HEK293 (cell line): Measurements from ENCODE around the gene GPR153.

Experiments used
- BCL11A ChIP-seq: fragments of 450-650 bp; formaldehyde crosslinking; IDR thresholded peaks from 2 replicates; pipeline ENCODE4 v1.5.1; 2016; ENCODE audit warnings: low read depth, missing biosample characterization, missing genetic modification characterization
- GLI2 ChIP-seq: fragments of 450-650 bp; formaldehyde crosslinking; IDR thresholded peaks from 2 replicates; pipeline ENCODE4; 2017; ENCODE audit warnings: missing biosample characterization, missing genetic modification characterization, low read depth, borderline replicate concordance
- MZF1 ChIP-seq: fragments of 450-650 bp; formaldehyde crosslinking; IDR thresholded peaks from 2 replicates; pipeline ENCODE4 v1.5.1; 2017; ENCODE audit warnings: missing biosample characterization, missing genetic modification characterization, borderline replicate concordance
- SCRT1 ChIP-seq: fragments of 450-650 bp; formaldehyde crosslinking; IDR thresholded peaks from 2 replicates; pipeline ENCODE4 v1.5.1; 2016; ENCODE audit warnings: missing biosample characterization, missing genetic modification characterization, borderline replicate concordance
- ZBTB1 ChIP-seq: fragments of 450-650 bp; formaldehyde crosslinking; IDR thresholded peaks from 2 replicates; pipeline ENCODE4 v1.5.1; 2016; ENCODE audit warnings: missing biosample characterization, missing genetic modification characterization
- ZBTB20 ChIP-seq: fragments of 450-650 bp; formaldehyde crosslinking; IDR thresholded peaks from 2 replicates; pipeline ENCODE4 v1.5.1; 2016; ENCODE audit warnings: missing biosample characterization, missing genetic modification characterization
- ZBTB21 ChIP-seq: fragments of 450-650 bp; formaldehyde crosslinking; IDR thresholded peaks from 2 replicates; pipeline ENCODE4 v1.5.1; 2017; ENCODE audit warnings: missing biosample characterization, missing genetic modification characterization
- ZFP3 ChIP-seq: fragments of 450-650 bp; formaldehyde crosslinking; IDR thresholded peaks from 2 replicates; pipeline ENCODE4 v1.5.1; 2016; ENCODE audit warnings: low read depth, missing biosample characterization, missing genetic modification characterization
- ZFP37 ChIP-seq: fragments of 450-650 bp; formaldehyde crosslinking; IDR thresholded peaks from 2 replicates; pipeline ENCODE4 v1.5.1; 2016; ENCODE audit warnings: missing biosample characterization, missing genetic modification characterization
- ZNF146 ChIP-seq: fragments of 450-650 bp; formaldehyde crosslinking; IDR thresholded peaks from 2 replicates; pipeline ENCODE4 v1.5.1; 2016; ENCODE audit warnings: missing biosample characterization, missing genetic modification characterization
- ZNF155 ChIP-seq: fragments of 450-650 bp; formaldehyde crosslinking; IDR thresholded peaks from 2 replicates; pipeline ENCODE4 v1.5.1; 2016; ENCODE audit warnings: missing biosample characterization, missing genetic modification characterization
- ZNF184 ChIP-seq: fragments of 450-650 bp; IDR thresholded peaks from 2 replicates; pipeline ENCODE4 v1.5.1; 2018; ENCODE audit warnings: missing biosample characterization, mild to moderate bottlenecking, missing genetic modification characterization
- ZNF2 ChIP-seq: fragments of 450-650 bp; formaldehyde crosslinking; IDR thresholded peaks from 2 replicates; pipeline ENCODE4 v1.5.1; 2016; ENCODE audit warnings: missing biosample characterization, missing genetic modification characterization
- ZNF202 ChIP-seq: fragments of 450-650 bp; formaldehyde crosslinking; IDR thresholded peaks from 2 replicates; pipeline ENCODE4 v1.5.1; 2016; ENCODE audit warnings: missing biosample characterization, missing genetic modification characterization, borderline replicate concordance
- ZNF211 ChIP-seq: fragments of 450-650 bp; formaldehyde crosslinking; IDR thresholded peaks from 2 replicates; pipeline ENCODE4 v1.5.1; 2016; ENCODE audit warnings: low read depth, missing biosample characterization, missing genetic modification characterization
- ZNF324 ChIP-seq: fragments of 450-650 bp; formaldehyde crosslinking; IDR thresholded peaks from 2 replicates; pipeline ENCODE4 v1.5.1; 2016; ENCODE audit warnings: missing biosample characterization, missing genetic modification characterization
- ZNF341 ChIP-seq: fragments of 450-650 bp; formaldehyde crosslinking; IDR thresholded peaks from 2 replicates; pipeline ENCODE4; 2016; ENCODE audit warnings: low read depth, missing biosample characterization, missing genetic modification characterization
- ZNF391 ChIP-seq: fragments of 450-650 bp; formaldehyde crosslinking; IDR thresholded peaks from 2 replicates; pipeline ENCODE4 v1.5.1; 2016; ENCODE audit warnings: low read depth, missing biosample characterization, missing genetic modification characterization, borderline replicate concordance
- ZNF394 ChIP-seq: fragments of 450-650 bp; formaldehyde crosslinking; IDR thresholded peaks from 2 replicates; pipeline ENCODE4 v1.5.1; 2016; ENCODE audit warnings: missing biosample characterization, missing genetic modification characterization, mild to moderate bottlenecking, moderate library complexity, borderline replicate concordance
- ZNF404 ChIP-seq: fragments of 450-650 bp; formaldehyde crosslinking; IDR thresholded peaks from 2 replicates; pipeline ENCODE4 v1.5.1; 2017; ENCODE audit warnings: missing biosample characterization, missing genetic modification characterization
- ZNF416 ChIP-seq: fragments of 450-650 bp; formaldehyde crosslinking; IDR thresholded peaks from 2 replicates; pipeline ENCODE4 v1.5.1; 2016; ENCODE audit warnings: missing biosample characterization, missing genetic modification characterization
- ZNF473 ChIP-seq: fragments of 450-650 bp; formaldehyde crosslinking; IDR thresholded peaks from 2 replicates; pipeline ENCODE4 v1.5.1; 2017; ENCODE audit warnings: missing biosample characterization, missing genetic modification characterization
- ZNF48 ChIP-seq: fragments of 450-650 bp; formaldehyde crosslinking; IDR thresholded peaks from 2 replicates; pipeline ENCODE4 v1.5.1; 2016; ENCODE audit warnings: missing biosample characterization, missing genetic modification characterization
- ZNF544 ChIP-seq: fragments of 450-650 bp; formaldehyde crosslinking; IDR thresholded peaks from 2 replicates; pipeline ENCODE4 v1.5.0; 2017; ENCODE audit warnings: missing biosample characterization, missing genetic modification characterization
- ZNF776 ChIP-seq: fragments of 450-650 bp; formaldehyde crosslinking; IDR thresholded peaks from 2 replicates; pipeline ENCODE4 v1.5.0; 2017; ENCODE audit warnings: missing biosample characterization, missing genetic modification characterization, borderline replicate concordance
- ZNF777 ChIP-seq: fragments of 450-650 bp; formaldehyde crosslinking; IDR thresholded peaks from 2 replicates; pipeline ENCODE4 v1.5.1; 2017; ENCODE audit warnings: missing biosample characterization, missing genetic modification characterization, borderline replicate concordance
- TF ChIP-seq, protein P1 (sequence below): fragments of 450-650 bp; formaldehyde crosslinking; IDR thresholded peaks from 2 replicates; pipeline ENCODE4 v1.5.1; 2016; ENCODE audit warnings: missing biosample characterization, missing genetic modification characterization
- TF ChIP-seq, protein P2 (sequence below): fragments of 450-650 bp; formaldehyde crosslinking; IDR thresholded peaks from 2 replicates; pipeline ENCODE4; 2016; ENCODE audit warnings: missing biosample characterization, missing genetic modification characterization
- TF ChIP-seq, protein P3 (sequence below): fragments of 450-650 bp; formaldehyde crosslinking; IDR thresholded peaks from 2 replicates; pipeline ENCODE4 v1.5.1; 2016; ENCODE audit warnings: missing biosample characterization, missing genetic modification characterization
- TF ChIP-seq, protein P4 (sequence below): fragments of 450-650 bp; formaldehyde crosslinking; IDR thresholded peaks from 2 replicates; pipeline ENCODE4 v1.5.1; 2016; ENCODE audit warnings: missing biosample characterization, missing genetic modification characterization
- TF ChIP-seq, protein P5 (sequence below): fragments of 450-650 bp; formaldehyde crosslinking; IDR thresholded peaks from 2 replicates; pipeline ENCODE4 v1.5.1; 2016; ENCODE audit warnings: missing biosample characterization, missing genetic modification characterization, borderline replicate concordance
- TF ChIP-seq, protein P6 (sequence below): fragments of 450-650 bp; IDR thresholded peaks from 2 replicates; pipeline ENCODE4 v1.5.1; 2018; ENCODE audit warnings: missing biosample characterization, mild to moderate bottlenecking, missing genetic modification characterization

Gene GPR153

DNA sequence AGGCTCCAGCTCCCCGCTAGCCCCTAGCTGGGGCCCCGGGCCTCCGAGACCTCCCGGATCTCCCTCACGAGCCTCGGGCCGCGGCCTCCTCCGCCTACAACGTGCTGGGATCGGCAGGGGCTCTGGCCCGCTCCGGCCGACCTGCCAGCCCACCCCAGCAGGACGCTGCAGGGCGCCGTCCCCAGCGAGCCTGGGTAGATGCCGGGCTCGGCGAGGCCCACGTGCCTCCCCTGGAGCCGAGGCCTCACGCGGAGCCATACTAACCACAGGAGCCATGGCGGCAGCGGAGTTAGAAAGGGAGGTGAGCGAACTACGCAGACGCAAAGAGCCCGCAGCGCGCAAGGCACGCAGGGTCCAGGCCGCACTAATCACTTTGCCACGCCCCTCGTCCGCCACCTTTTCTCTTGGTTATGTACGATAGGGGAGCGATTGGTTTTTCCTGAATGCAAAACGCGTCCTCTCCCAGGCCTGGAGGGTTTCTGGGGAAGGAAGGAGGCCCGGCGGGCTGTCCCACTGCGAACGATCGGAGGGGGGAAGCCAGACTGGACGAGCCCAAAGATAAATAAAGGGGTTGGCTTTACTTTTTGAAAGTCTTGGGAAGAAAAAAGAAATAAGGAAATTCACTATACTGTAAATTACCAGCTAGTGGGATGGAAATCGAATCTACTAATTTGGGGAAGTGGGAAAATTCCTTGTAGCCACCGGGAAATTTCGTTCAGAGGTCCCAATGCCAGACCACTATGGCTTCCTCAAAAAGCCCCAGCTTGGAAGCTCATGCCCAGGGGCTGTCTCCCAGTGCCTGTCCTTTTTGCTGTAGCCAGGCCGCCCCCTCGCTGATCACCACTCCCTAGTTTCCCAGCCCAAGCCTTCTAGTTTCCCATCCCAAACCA, 61.4 kb downstream of the GPR153 start, which contains the start of gene RPL22 (continued):
- TF ChIP-seq MZF1 (no peak), ZNF416 (tag by site-specific recombination) (no peak), ZNF155 (no peak), ZBTB20 (peak; percentile 50; the same call in 1 of the 2 replicates), ZBTB21 (tag by site-specific recombination) (no peak; the same call in 1 of the 2 replicates), ZNF544 (no peak), ZFP37 (tag by site-specific recombination) (no peak; the same call in none of the 2 replicates), ZNF202 (tag by site-specific recombination) (no peak), BCL11A (no peak), ZFP3 (tag by site-specific recombination) (no peak), ZNF146 (tag by site-specific recombination) (no peak), ZNF184 (tag by site-specific recombination) (peak; percentile 64; the same call in 1 of the 2 replicates), ZBTB1 (tag by site-specific recombination) (no peak), GLI2 (no peak), ZNF776 (tag by site-specific recombination) (no peak), ZNF341 (tag by site-specific recombination) (peak; percentile 74), ZNF324 (tag by site-specific recombination) (no peak), ZNF48 (no peak), ZNF777 (tag by site-specific recombination) (no peak), ZNF391 (tag by site-specific recombination) (peak; percentile 84; the same call in 1 of the 2 replicates), ZNF211 (tag by site-specific recombination) (no peak), ZNF473 (tag by site-specific recombination) (no peak), ZNF2 (tag by site-specific recombination) (peak; percentile 75), ZNF394 (tag by site-specific recombination) (peak; percentile 26; the same call in 1 of the 2 replicates), SCRT1 (tag by site-specific recombination) (no peak), ZNF404 (tag by site-specific recombination) (no peak)
- TF ChIP-seq, protein P1, sequence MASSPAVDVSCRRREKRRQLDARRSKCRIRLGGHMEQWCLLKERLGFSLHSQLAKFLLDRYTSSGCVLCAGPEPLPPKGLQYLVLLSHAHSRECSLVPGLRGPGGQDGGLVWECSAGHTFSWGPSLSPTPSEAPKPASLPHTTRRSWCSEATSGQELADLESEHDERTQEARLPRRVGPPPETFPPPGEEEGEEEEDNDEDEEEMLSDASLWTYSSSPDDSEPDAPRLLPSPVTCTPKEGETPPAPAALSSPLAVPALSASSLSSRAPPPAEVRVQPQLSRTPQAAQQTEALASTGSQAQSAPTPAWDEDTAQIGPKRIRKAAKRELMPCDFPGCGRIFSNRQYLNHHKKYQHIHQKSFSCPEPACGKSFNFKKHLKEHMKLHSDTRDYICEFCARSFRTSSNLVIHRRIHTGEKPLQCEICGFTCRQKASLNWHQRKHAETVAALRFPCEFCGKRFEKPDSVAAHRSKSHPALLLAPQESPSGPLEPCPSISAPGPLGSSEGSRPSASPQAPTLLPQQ (tag by site-specific recombination) = 0 out of 2 replicates have a peak, but pooled peaks have one; percentile 13
- TF ChIP-seq, protein P2, sequence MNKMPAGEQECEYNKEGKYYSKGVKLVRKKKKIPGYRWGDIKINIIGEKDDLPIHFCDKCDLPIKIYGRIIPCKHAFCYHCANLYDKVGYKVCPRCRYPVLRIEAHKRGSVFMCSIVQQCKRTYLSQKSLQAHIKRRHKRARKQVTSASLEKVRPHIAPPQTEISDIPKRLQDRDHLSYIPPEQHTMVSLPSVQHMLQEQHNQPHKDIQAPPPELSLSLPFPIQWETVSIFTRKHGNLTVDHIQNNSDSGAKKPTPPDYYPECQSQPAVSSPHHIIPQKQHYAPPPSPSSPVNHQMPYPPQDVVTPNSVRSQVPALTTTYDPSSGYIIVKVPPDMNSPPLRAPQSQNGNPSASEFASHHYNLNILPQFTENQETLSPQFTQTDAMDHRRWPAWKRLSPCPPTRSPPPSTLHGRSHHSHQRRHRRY = no peak
- TF ChIP-seq, protein P3, sequence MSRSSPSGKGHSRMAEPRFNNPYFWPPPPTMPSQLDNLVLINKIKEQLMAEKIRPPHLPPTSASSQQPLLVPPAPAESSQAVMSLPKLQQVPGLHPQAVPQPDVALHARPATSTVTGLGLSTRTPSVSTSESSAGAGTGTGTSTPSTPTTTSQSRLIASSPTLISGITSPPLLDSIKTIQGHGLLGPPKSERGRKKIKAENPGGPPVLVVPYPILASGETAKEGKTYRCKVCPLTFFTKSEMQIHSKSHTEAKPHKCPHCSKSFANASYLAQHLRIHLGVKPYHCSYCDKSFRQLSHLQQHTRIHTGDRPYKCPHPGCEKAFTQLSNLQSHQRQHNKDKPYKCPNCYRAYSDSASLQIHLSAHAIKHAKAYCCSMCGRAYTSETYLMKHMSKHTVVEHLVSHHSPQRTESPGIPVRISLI (tag by site-specific recombination) = no peak
- TF ChIP-seq, protein P4, sequence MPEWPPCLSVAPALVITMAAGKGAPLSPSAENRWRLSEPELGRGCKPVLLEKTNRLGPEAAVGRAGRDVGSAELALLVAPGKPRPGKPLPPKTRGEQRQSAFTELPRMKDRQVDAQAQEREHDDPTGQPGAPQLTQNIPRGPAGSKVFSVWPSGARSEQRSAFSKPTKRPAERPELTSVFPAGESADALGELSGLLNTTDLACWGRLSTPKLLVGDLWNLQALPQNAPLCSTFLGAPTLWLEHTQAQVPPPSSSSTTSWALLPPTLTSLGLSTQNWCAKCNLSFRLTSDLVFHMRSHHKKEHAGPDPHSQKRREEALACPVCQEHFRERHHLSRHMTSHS = no peak
- TF ChIP-seq, protein P5, sequence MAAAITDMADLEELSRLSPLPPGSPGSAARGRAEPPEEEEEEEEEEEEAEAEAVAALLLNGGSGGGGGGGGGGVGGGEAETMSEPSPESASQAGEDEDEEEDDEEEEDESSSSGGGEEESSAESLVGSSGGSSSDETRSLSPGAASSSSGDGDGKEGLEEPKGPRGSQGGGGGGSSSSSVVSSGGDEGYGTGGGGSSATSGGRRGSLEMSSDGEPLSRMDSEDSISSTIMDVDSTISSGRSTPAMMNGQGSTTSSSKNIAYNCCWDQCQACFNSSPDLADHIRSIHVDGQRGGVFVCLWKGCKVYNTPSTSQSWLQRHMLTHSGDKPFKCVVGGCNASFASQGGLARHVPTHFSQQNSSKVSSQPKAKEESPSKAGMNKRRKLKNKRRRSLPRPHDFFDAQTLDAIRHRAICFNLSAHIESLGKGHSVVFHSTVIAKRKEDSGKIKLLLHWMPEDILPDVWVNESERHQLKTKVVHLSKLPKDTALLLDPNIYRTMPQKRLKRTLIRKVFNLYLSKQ (tag by site-specific recombination) = no peak
- TF ChIP-seq, protein P6, sequence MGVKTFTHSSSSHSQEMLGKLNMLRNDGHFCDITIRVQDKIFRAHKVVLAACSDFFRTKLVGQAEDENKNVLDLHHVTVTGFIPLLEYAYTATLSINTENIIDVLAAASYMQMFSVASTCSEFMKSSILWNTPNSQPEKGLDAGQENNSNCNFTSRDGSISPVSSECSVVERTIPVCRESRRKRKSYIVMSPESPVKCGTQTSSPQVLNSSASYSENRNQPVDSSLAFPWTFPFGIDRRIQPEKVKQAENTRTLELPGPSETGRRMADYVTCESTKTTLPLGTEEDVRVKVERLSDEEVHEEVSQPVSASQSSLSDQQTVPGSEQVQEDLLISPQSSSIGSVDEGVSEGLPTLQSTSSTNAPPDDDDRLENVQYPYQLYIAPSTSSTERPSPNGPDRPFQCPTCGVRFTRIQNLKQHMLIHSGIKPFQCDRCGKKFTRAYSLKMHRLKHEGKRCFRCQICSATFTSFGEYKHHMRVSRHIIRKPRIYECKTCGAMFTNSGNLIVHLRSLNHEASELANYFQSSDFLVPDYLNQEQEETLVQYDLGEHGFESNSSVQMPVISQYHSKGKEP (tag by site-specific recombination) = peak; percentile 70; the same call in 1 of the 2 replicates
